SK-N-SH treated with all-trans-retinoic acid at 6 μM for 48 hours (cell line): ENCODE data around the gene CYP2E1.

Experiments used
- ATAC-seq: fragments of 200-7000 bp; cut with Tn5 transposase; 3 replicates; pipeline ENCODE4 v1.9.1; 2020; ENCODE audit warnings: mild to moderate bottlenecking, moderate library complexity
- ARNTL ChIP-seq: fragments of 450-650 bp; formaldehyde crosslinking; IDR thresholded peaks from 2 replicates; pipeline ENCODE4 v1.5.0; 2020; ENCODE audit warnings: low read depth, mild to moderate bottlenecking, moderate library complexity, borderline replicate concordance
- BACH2 ChIP-seq: fragments of 250-450 bp; sonication (Bioruptor Pico); IDR thresholded peaks from 2 replicates; pipeline ENCODE4 v1.9.0; 2021; ENCODE audit warnings: mild to moderate bottlenecking, borderline replicate concordance
- CREB5 ChIP-seq: fragments of 250-450 bp; sonication (Bioruptor Pico); IDR thresholded peaks from 2 replicates; pipeline ENCODE4 v1.5.1; 2020; ENCODE audit warnings: low read depth, mild to moderate bottlenecking, moderate library complexity
- CSDC2 ChIP-seq: fragments of 250-450 bp; sonication (Bioruptor Pico); IDR thresholded peaks from 2 replicates; pipeline ENCODE4 v1.5.0; 2020; ENCODE audit warnings: mild to moderate bottlenecking, moderate library complexity
- CSRNP3 ChIP-seq: fragments of 250-450 bp; sonication (Bioruptor Pico); IDR thresholded peaks from 2 replicates; pipeline ENCODE4 v1.5.1; 2021; ENCODE audit warnings: mild to moderate bottlenecking, moderate library complexity
- ESRRG ChIP-seq: fragments of 250-450 bp; sonication (Bioruptor Pico); IDR thresholded peaks from 2 replicates; pipeline ENCODE4 v1.6.1; 2021; ENCODE audit warnings: mild to moderate bottlenecking
- GLIS3 ChIP-seq: fragments of 250-450 bp; sonication (Bioruptor Pico); IDR thresholded peaks from 2 replicates; pipeline ENCODE4 v1.5.0; 2020; ENCODE audit warnings: mild to moderate bottlenecking, moderate library complexity
- OSR1 ChIP-seq: fragments of 250-450 bp; sonication (Bioruptor Pico); IDR thresholded peaks from 2 replicates; pipeline ENCODE4 v1.8.0; 2022; ENCODE audit warnings: moderate library complexity, mild to moderate bottlenecking, inconsistent platforms
- PATZ1 ChIP-seq: fragments of 250-450 bp; sonication (Bioruptor Pico); IDR thresholded peaks from 2 replicates; pipeline ENCODE4 v1.8.0; 2020; ENCODE audit warnings: mild to moderate bottlenecking, moderate library complexity, borderline replicate concordance
- POU6F1 ChIP-seq: fragments of 250-450 bp; sonication (Bioruptor Pico); IDR thresholded peaks from 2 replicates; pipeline ENCODE4 v1.8.0; 2021; ENCODE audit warnings: low read depth, mild to moderate bottlenecking, moderate library complexity, borderline replicate concordance
- PPARA ChIP-seq: fragments of 250-450 bp; sonication (Bioruptor Pico); IDR thresholded peaks from 2 replicates; pipeline ENCODE4 v1.5.0; 2020; ENCODE audit warnings: mild to moderate bottlenecking, borderline replicate concordance
- RARB ChIP-seq: fragments of 250-450 bp; sonication (Bioruptor Pico); IDR thresholded peaks from 2 replicates; pipeline ENCODE4 v1.8.0; 2021; ENCODE audit warnings: mild to moderate bottlenecking, moderate library complexity
- SNAI2 ChIP-seq: fragments of 250-450 bp; sonication (Bioruptor Pico); IDR thresholded peaks from 2 replicates; pipeline ENCODE4 v1.5.0; 2020; ENCODE audit warnings: mild to moderate bottlenecking, moderate library complexity
- TCF4 ChIP-seq: fragments of 250-450 bp; sonication (Bioruptor Pico); IDR thresholded peaks from 2 replicates; pipeline ENCODE4 v1.8.0; 2021; ENCODE audit warnings: mild to moderate bottlenecking, moderate library complexity, borderline replicate concordance
- TOX ChIP-seq: fragments of 250-450 bp; sonication (Bioruptor Pico); IDR thresholded peaks from 2 replicates; pipeline ENCODE4 v1.8.0; 2021; ENCODE audit warnings: mild to moderate bottlenecking, moderate library complexity, borderline replicate concordance
- ZC3H10 ChIP-seq: fragments of 250-450 bp; sonication (Bioruptor Pico); IDR thresholded peaks from 2 replicates; pipeline ENCODE4 v1.5.1; 2021; ENCODE audit warnings: mild to moderate bottlenecking, moderate library complexity
- ZFP3 ChIP-seq: fragments of 250-450 bp; sonication (Bioruptor Pico); IDR thresholded peaks from 2 replicates; pipeline ENCODE4 v1.5.0; 2020; ENCODE audit warnings: mild to moderate bottlenecking, moderate library complexity
- ZFP30 ChIP-seq: fragments of 450-650 bp; formaldehyde crosslinking; IDR thresholded peaks from 2 replicates; pipeline ENCODE4 v1.5.0; 2022; ENCODE audit warnings: mild to moderate bottlenecking, moderate library complexity
- ZNF565 ChIP-seq: fragments of 450-650 bp; formaldehyde crosslinking; conservative IDR thresholded peaks from 2 replicates; pipeline ENCODE4 v1.5.0; 2020; ENCODE audit warnings: low read depth, mild to moderate bottlenecking, moderate library complexity
- ZNF70 ChIP-seq: fragments of 450-650 bp; formaldehyde crosslinking; IDR thresholded peaks from 2 replicates; pipeline ENCODE4 v1.5.0; 2020; ENCODE audit warnings: mild to moderate bottlenecking, moderate library complexity
- ZNF8 ChIP-seq: fragments of 450-650 bp; formaldehyde crosslinking; IDR thresholded peaks from 2 replicates; pipeline ENCODE4 v1.5.0; 2020; ENCODE audit warnings: mild to moderate bottlenecking, moderate library complexity

CYP2E1 gene

GRCh38 chr10:133564816-133565215, 37.7 kb downstream of the CYP2E1 start:
- ATAC-seq = no peak
- TF ChIP-seq POU6F1 (CRISPR knock-in tag) (no peak), ZFP3 (no peak), ZNF565 (CRISPR knock-in tag) (no peak), CREB5 (CRISPR knock-in tag) (no peak), PPARA (CRISPR knock-in tag) (no peak), BACH2 (CRISPR knock-in tag) (no peak), ARNTL (CRISPR knock-in tag) (no peak), ZC3H10 (CRISPR knock-in tag) (no peak), TOX (CRISPR knock-in tag) (no peak)
- TF ChIP-seq, all 23 proteins: peak for 0

- no peak for TF ChIP-seq ZNF8 (CRISPR knock-in tag)
- TF ChIP-seq TCF4 (CRISPR knock-in tag) = no peak
- TF ChIP-seq GLIS3 (CRISPR knock-in tag) = no peak
- no peak for TF ChIP-seq OSR1 (CRISPR knock-in tag)
- no peak for TF ChIP-seq RARB (CRISPR knock-in tag)
- TF ChIP-seq POU6F1 (CRISPR knock-in tag) = no peak
- no peak for TF ChIP-seq ZFP30 (CRISPR knock-in tag)
- TF ChIP-seq TOX (CRISPR knock-in tag) = no peak
- TF ChIP-seq PPARA (CRISPR knock-in tag) = no peak
- no peak for TF ChIP-seq ZNF70 (CRISPR knock-in tag)
- no peak for TF ChIP-seq ZNF565 (CRISPR knock-in tag)
- TF ChIP-seq CSDC2 (CRISPR knock-in tag) = no peak
- ATAC-seq = no peak
Observed at GRCh38 chr10:133565441-133566294, 38.5 kb downstream of the CYP2E1 start, which contains the start of gene SYCE1. SYCE1 (minus strand) TSS chr10:133565583; CDS start chr10:133565529, 54 bp downstream.

GRCh38 chr10:133567119-133567518, 40.0 kb downstream of the CYP2E1 start:
- TF ChIP-seq ZC3H10 (CRISPR knock-in tag) (no peak), POU6F1 (CRISPR knock-in tag) (no peak), ZNF565 (CRISPR knock-in tag) (no peak), SNAI2 (CRISPR knock-in tag) (no peak), RARB (CRISPR knock-in tag) (no peak), ZNF70 (CRISPR knock-in tag) (no peak), TOX (CRISPR knock-in tag) (no peak), ESRRG (CRISPR knock-in tag) (no peak), PATZ1 (no peak), GLIS3 (CRISPR knock-in tag) (no peak), TCF4 (CRISPR knock-in tag) (no peak), PPARA (CRISPR knock-in tag) (no peak), OSR1 (CRISPR knock-in tag) (no peak), ARNTL (CRISPR knock-in tag) (no peak), CSRNP3 (CRISPR knock-in tag) (no peak)
- ATAC-seq = no peak
